DOHH2 (cell line): ENCODE results near the gene MPPED1.

Source experiments
- EZH2phosphoT487 ChIP-seq: fragments of 200-600 bp; sonication (generic); IDR thresholded peaks from 2 replicates; pipeline ENCODE4 v1.6.1; 2017; ENCODE audit warnings: borderline replicate concordance, mild to moderate bottlenecking, antibody characterized with exemption, low read length, moderate library complexity, mixed read lengths
- TF ChIP-seq, protein P1 (sequence below): fragments of 200-600 bp; sonication (generic); IDR thresholded peaks from one replicate; pipeline ENCODE4 v1.5.1; 2014; ENCODE audit warnings: antibody characterized with exemption, mild to moderate bottlenecking, low read depth, low read length; ENCODE audit not compliant: poor library complexity, severe bottlenecking

DNA sequence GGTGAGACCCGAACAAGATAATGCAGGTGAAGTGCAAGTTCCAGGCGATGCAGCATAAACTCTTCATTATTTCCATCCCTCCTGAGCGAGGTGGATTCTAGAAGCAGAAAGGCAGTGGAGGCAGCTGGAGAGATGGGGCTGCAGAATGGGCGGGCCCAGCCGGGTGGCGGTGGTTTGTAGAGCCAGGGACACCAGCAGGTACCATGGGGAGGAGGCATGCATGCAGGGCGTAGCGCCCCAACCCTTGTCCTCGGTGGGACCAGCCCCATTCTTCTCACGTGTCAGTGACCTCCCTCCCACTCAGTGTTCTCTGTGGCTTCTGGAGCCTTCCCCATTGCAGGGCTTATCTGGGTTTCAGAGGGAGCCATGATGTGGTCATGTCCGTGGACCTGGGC, 38.0 kb downstream of the MPPED1 start:
- TF ChIP-seq EZH2phosphoT487 = no peak
- TF ChIP-seq, protein P1, sequence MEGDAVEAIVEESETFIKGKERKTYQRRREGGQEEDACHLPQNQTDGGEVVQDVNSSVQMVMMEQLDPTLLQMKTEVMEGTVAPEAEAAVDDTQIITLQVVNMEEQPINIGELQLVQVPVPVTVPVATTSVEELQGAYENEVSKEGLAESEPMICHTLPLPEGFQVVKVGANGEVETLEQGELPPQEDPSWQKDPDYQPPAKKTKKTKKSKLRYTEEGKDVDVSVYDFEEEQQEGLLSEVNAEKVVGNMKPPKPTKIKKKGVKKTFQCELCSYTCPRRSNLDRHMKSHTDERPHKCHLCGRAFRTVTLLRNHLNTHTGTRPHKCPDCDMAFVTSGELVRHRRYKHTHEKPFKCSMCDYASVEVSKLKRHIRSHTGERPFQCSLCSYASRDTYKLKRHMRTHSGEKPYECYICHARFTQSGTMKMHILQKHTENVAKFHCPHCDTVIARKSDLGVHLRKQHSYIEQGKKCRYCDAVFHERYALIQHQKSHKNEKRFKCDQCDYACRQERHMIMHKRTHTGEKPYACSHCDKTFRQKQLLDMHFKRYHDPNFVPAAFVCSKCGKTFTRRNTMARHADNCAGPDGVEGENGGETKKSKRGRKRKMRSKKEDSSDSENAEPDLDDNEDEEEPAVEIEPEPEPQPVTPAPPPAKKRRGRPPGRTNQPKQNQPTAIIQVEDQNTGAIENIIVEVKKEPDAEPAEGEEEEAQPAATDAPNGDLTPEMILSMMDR = no peak
